ENCODE measurements around the gene SPAAR.
"Not testable (repeated sequence)": the region's sequence is repeated elsewhere in the genome, so short reads cannot be mapped to it uniquely, and the experiment has no call there.

SPAAR gene

DNA sequence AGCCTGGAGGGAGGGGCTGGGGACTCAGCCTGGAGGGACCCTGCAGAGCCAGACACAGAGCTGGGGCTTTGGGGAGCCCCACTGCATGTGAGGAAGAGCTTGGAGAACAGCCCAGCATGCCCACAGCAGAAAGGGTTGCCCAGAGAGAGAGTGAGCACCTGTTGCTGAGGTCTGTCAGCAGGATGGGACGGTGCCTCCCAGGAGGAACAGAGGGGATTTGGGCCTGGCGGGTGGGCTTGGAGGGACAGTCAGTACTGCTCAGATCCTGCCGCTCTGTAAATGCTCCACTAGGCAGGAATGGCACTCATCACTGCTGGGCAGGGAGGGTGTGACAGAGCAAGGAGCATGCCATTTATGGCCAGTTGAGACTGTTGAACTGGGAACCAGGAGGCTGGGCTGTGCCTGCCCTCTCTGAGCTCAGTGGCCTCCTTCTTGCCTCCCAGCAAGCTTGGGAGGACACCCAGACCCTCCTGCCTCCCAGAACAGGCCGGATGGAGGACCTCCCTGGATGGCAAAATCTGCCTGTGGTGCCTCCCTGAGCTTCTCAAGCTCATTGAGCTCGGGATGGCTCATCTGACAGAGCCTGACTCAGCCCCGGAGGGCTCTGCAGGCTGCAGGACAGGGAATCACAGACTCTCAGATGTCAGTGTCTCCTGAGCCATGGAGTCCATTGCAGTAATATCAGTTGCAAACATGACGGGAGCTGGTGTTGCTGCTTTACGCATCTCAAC lies 4.1 kb upstream of the SPAAR start:
- DNase-seq, result no peak

DNA sequence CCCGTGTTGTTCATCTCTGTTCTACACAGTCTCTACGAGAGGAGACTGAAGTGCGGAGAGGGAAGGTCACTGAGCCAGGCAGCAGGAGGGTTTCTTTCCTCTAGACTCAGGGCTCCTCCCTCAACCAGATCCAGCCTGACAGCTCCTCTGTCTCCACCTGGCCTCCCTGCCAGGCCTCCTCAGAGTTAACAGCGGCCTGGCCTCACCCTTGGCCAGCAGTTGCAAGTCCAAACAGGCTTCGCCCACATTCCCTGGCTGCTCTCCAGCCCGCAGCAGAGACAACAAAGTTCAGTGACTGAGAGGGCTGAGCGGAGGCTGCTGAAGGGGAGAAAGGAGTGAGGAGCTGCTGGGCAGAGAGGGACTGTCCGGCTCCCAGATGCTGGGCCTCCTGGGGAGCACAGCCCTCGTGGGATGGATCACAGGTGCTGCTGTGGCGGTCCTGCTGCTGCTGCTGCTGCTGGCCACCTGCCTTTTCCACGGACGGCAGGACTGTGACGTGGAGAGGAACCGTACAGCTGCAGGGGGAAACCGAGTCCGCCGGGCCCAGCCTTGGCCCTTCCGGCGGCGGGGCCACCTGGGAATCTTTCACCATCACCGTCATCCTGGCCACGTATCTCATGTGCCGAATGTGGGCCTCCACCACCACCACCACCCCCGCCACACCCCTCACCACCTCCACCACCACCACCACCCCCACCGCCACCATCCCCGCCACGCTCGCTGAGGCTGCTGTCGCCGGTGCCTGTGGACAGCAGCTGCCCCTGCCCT lies 3.2 kb upstream of the SPAAR start, which contains the start of gene HRCT1:
Gene HRCT1 (plus strand): TSS at position 291 of the 768 bp plus-strand sequence. CDS start 86 bp downstream, at position 377.
- DNase-seq, result no peak

DNA sequence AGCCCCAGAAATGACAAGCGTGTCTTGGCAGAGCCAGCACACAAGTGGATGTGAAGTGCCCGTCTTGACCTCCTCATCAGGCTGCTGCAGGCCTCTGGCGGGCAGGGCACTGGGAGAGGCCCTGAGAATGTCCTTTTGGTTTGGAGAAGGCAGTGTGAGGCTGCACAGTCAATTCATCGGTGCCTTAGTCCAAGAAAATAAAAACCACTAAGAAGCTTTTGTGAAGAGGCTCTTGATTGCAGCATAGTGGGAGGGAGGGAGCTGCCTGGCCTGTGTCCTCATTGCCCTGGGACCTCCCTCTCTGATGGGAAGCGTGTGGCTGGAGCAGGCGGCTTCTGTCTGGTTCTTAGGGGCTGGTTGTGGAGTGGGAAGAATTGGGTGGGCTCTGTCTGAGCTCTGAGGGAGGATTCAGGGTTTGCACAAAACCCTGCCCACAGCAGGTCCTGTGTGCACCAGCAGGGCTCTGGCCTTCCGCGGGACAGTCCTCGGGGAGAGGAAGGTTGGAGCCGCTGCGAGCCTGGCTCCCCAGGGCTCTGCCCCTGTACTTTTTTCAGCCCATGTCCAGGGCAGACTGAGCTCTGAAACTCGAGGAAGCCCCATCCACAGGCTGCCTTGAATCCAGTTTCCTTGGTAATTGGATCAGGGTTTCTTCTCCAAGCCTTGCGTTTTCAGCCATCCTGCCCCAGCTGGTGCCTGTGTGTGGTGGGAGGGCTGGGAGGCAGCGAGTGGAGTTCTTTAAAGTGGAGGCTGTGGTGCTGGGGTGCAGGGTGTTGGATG lies 2.2 kb upstream of the SPAAR start:
- no peak for DNase-seq

DNA sequence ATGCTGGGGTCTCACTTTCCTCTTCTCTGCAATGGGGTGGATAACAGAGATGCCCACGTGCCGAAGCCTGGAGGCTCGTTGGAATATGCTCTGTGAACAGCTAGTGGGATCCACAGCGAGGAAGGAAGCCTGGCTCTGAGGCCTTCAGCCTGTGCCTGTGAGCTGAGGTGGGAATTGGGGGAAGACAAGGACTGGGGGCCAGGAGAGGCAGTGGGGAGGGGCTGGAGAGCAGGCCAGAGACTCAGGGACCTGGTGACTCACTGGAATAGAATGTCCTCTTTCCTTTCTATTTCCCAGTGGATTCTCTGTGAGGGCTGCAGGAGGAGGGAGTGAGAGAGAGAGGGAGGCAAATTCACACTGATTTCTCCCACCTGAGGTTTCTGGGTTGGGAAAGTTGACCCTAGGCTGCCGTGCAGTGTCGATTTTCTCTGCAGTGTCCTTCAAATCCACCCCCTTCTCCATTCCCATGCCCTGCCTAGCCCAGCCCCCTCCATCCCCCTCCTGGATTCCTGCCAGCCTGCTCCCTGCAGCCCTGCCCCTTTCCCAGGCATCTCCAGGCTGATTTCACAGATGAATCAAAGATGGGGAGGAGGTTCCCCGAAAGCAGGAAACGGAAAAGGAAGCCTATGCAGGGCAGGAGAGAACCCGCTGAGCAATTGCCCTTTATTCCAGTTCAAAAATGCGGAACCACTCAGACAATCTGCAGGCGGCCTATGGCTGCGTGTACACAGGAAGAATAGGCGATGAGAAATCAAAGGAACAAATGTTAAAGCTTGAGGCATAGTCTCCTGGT lies 1.4 kb upstream of the SPAAR start:
- no peak for DNase-seq

DNA sequence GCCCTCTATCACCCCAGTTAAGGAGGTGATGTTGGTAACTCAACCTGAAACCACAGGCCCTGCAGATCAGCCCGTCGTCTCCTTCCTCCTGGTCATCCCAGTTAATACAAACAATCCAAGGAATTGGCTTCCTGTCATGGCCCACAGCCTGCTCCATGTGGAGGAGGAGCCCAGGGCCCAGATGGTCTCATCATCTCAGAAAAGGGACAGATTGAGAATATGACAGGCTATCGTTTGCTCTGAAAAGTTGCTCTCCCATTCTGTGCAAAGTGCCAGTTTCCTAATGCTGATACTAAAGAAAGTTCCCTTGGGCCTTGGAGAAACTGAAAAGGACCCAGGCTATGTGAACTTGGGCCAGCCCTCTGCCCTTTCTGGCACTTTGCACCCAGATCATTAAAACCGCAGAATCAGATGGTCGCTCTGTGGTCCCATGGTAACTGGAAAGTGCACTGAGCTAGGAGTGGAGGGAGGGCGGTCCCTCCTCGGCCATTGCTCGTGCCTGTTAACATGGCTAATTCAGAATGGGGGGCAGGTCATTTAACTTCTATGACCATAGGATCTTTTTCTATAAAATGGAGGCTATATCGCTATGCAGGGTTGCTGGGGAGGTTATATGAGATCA lies 675 bp upstream of the SPAAR start:
- DNase-seq, result no peak

DNA sequence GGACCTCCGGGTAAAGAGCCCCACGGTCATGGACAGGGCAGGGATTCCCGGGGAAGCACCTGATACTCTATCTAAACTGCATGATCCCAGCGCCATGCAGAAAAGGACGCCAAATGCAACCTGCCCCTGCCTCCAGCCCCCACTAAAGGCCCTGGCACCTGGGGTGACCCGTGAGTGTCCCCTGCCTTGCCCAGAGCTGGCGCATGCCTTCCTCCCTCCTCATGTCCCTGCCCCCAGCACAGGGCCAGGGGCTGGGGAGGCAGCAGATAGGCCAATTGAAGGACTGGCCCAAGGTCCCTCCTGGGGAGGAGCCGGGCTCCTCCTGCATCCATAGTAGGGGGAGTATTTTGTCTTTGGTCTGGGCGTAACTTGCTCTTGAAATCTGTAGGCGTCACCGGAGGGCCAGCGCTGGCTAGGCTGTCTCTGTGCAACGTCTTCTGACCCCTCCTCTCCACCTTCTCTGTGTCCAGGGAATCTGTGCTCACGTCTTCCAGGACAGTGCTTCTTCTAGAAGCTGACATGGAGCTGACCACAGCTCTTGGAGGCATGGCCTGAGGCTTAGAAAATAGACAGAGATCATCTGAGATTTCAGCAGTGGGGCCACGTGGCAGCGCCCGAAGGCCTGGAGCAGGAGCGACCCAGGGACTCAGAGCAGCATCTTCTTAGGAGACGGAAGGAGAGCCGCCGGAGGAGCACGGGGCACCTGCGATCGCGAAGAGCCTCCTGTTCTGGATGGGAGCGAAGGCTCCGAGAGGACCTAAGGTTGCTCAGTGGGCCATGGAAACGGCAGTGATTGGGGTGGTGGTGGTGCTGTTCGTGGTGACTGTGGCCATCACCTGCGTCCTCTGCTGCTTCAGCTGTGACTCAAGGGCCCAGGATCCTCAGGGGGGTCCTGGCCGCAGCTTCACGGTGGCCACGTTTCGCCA lies 660 bp downstream of the SPAAR start:
- DNase-seq, result no peak

DNA sequence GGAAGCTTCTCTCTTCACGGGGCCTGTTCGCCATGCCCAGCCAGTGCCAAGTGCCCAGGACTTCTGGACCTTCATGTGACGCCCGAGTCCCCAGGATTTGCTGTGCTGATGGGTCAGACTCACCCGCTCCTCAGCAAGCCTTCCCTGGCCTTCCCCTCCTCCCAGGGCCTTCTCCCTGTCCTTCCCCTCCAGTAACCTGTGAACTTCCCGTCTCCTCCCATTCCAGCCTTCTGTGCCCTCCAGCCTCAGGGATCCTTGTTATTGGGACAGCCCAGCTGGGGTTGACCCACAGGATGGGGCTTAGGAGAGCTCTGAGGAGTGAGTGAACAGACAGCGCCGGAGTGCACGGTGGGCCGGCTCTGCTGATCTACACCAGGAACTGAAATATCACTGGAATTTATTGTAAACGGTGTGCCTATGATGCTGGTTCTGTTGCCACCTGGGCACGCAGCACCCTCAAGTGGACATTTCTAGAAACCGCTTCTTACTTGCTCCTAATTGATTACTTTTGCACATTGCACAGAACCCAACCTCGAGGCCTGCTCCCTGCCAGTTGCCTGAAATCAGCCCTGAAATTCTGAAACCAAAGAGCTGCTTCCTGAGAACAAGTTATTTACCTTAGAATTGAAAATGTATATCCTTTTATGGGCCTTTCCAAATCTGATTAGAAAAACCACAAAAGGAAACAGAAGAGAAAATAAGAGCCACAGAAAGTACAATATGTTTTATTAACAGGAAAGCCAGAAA lies 1.5 kb downstream of the SPAAR start:
- DNase-seq, result peak; percentile 54

DNA sequence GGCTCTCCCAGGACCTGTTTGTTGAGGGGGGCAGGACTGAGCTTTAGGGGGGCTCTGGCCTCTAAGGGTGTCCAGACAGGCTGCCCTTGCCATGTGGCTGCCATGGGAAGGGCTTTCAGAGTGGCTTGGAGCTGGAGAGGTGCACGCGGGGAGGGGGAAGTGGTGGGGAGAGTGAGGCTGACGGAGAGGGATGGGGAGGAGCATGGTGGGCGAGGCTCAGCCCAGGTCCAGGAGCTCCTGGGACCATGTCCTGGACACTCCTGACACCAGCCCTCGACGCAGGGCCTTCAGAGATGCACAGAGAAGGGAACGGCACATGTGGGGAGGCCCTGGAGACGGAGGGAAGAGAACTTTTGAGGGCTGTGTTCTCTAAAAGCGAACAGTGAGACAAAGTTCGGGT lies 2.4 kb downstream of the SPAAR start:
- DNase-seq, result no peak

DNA sequence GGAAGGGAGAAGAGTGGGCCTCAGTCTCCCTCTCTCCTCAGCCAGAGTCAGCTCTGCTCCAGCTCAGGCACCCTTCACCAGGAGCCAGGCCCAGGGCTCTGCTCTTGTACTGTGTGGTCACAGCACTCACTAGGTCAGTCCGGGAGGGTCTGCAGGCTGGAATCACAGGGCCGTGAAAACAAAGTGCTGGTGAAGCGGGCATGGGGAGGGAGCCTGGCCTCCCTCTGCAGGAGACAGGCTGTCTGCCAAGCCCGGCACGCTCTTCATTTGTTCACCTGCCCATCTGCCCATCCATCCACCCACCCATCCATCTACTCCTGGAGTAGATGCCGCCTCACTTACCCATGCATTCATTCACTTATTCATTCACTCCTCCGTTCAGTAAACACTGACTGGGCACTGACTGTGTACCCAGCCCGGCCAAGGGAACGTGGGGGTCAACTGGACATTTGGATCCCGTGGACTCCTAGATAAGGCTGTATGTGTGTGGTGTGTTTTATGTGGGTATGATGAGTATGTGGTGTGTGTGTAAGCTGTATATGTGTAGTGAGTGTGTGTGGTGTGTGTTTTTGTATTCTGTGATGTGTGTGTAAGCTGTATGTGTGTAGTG lies 3.6 kb downstream of the SPAAR start:
- no peak for DNase-seq

DNA sequence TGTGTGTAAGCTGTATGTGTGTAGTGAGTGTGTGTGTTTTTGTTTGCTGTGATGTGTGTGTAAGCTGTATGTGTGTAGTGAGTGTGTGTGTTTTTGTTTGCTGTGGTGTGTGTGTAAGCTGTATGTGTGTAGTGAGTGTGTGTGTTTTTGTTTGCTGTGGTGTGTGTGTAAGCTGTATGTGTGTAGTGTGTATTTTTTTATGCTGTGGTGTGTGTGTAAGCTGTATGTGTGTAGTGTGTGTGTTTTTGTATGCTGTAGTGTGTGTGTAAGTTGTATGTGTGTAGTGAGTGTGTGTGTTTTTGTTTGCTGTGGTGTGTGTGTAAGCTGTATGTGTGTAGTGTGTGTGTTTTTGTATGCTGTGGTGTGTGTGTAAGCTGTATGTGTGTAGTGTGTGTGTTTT lies 4.1 kb downstream of the SPAAR start:
- DNase-seq, result not testable (repeated sequence)

DNA sequence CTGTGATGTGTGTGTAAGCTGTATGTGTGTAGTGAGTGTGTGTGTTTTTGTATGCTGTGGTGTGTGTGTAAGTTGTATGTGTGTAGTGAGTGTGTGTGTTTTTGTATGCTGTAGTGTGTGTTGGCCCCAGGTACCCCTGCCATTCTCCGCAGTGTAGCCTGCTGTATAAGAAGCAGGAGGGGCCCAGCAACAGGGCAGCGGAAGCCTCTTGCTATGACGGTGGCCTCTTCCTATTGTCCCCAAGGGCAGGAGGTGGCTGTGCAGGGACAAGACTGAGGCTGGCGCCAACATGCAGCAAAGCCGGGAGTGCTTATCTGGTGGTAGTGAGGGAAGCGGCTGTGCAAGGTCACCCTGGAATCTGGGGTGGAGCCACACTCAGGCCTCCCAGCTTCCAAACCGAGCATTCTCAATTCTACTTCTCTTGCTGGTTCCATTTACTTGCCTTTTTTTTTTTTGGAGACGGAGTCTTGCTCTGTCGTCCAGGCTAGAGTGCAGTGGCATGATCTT lies 5.1 kb downstream of the SPAAR start:
- no peak for DNase-seq

DNA sequence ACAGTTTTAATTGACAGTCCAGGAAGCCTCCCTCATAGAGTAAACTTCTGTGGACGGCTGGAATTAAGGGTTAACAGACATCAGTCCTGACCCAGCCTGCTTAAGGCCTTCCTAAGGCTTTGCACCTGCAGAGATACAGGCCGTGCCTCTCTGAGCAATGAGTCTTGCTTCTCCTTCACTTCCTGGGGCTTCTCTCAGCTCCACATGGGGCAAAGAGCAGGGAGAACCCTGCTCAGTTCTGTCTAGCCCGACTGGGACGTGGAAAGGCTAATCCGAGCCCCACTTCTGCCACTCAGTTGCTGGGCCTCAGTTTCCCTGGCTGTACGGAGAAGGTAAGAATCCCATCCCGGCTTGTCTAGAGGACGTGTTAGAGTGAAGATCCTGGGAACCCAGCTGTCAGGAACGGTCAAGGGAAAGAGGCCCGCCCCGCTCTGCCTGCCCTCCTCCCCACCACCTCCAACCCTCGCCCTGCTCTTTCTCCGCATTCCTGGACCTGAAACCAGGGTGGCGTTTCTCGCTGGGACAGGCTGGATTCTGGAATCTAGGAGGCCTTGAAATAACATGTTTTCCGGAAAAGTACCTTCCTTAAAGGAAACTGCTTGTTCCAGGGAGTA lies 6.5 kb downstream of the SPAAR start:
- DNase-seq, result no peak

DNA sequence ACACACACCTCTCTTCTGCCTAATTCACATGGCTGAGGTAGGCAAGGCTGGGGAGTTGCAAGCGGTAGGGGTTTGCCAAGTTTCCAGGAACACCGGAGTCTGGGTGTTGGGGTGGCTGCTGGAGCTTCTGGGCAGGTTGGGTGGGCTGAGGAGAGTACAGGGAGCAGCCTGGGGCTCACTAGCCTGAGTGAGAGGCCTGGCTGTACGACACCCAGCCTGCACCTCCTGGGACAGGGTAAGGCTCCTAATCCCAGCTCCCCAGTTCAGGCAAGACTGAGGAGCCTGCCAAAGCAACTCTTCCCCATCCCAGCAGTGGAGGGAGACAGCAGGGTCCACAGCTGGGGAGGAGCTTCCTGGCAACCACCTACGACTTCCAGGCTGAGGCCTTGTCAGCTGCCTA lies 8.0 kb downstream of the SPAAR start:
- DNase-seq, result no peak

DNA sequence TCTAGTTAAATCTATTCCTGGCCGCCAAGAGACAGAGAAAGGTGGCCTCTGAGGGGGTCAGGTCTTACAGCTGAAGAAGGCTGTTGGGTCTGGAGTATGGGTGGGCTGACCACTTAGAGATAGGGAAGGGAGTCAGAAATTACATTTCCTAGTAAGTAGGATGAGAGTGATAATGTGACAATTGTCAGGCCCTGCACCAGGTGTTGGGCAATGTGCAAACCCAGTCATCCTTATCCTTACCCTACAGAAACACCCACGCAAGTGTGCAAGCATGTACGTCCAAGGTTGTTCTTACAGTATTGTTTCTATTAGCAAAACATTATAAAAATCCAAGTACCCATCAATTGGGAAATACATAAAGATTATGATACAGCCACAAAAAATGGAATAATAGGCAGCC lies 9.5 kb downstream of the SPAAR start:
- no peak for DNase-seq

DNA sequence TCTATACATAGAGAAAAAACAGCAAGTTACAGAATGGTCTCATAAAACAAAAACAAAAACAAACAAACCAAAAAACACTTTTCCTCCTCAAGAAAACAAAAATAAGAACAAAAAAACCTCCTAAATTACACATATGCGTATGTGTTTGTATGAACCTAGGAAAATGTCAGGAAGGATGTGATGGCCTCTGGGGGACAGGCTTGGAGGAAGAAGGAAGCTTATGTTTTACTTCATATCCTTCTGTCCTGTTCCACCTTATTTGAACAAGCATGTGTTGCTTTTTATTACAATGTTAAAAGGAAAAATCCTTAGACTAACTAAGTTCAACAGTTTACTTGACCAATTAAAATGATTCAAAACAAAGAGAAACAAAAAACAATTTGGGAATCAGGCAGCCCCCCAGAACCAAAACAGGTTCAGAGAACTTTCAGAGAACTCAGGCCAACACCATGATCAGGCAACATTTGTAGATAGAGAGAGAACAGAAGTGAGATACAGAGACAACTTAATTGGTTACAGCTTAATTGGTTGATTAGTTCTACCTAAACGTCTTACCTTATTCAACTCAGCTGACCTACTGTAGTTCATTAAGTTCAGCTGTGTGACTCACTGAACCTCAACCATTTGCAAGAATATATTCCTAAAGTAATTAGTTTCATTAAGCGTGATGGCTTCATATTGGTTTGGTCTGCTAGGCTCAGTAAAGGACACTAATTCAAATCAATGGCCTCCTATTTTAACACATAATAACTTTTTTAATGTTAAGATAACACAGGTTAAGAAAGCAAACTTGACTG lies 10.1 kb downstream of the SPAAR start:
- no peak for DNase-seq

DNA sequence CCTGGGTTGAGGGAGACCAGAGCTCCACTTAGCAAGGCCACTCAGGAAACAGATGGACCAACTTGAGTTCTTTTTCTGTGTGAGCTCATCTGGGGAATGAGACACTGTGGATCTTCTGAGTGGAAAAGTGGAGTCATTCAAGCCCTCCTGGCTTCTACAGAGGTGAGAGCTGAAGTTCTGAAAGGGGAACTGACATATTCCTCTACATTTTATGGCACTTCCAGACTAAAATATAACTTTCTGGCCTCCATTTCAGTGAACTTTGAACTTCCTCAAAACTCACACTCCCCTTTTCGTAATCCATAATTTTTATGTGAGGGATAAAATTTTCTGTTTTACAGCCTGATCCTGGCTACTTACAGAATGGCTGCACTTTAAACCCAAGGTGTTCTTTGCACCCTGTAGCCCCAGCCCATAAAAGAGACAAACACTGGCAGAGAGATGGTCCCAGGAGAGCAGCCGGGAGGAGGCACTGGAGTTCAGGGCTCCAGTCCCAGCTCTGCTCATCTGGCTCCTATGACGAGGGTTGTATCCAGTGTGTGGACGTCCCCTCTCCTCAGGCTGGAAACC lies 10.8 kb downstream of the SPAAR start:
- DNase-seq, result no peak

DNA sequence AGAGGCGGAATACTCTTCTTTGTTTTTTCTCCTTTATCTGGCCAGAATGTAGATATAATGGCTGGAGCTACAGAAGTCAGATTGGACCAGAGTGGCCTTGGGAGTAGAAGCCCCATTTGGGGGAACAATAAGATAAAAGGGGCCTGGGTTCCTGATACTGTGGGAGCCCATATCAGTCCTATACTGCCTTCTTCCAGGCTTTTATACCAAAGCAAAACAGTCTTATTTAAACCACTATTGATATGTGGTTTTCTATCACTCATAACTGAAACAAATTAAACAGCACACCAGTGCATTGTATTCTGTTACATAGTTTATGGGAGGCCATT lies 14.3 kb downstream of the SPAAR start:
- no peak for DNase-seq
